HepG2 (cell line): ENCODE data around the gene OR5M11. TPM values are rescaled to one million over a fixed set of nuclear protein-coding genes. Genes with fewer than 3 reads are reported as not detected.
"Not testable (repeated sequence)": the region's sequence is repeated elsewhere in the genome, so short reads cannot be mapped to it uniquely, and the experiment has no call there.

Experiments
- ATAC-seq: fragments of 200-7000 bp; cut with Tn5 transposase; 3 replicates; pipeline ENCODE4 v1.9.1; 2020; ENCODE audit warnings: mild to moderate bottlenecking, moderate library complexity
- BruUV-seq: library from RNA; stranded (reverse); fragments of 400-500 nt; replicated peaks from 2 replicates; lab custom pipeline; 2021; lab: Mats Ljungman, UMichigan
- CTCF ChIA-PET: fragments of 300-600 bp; formaldehyde crosslinking; extraction: SDS; loops from one replicate; lab custom pipeline; 2021; ENCODE audit warnings: low total read pairs, inconsistent platforms, low intra/inter-chr PET ratio; lab: Yijun Ruan, JAX
- POLR2A ChIA-PET: fragments of 350-600 bp; sonication (Branson Sonifier 250); formaldehyde crosslinking; loops from one replicate; lab custom pipeline; 2020; ENCODE audit warnings: antibody characterized with exemption, inconsistent platforms; lab: Yijun Ruan, JAX
- DNase-seq: peaks from one replicate; pipeline ENCODE4 v3.0.0-alpha.2; 2015; ENCODE audit warnings: low spot score
- FAIRE-seq: peaks from 3 replicates; lab custom pipeline; 2011; peaks lifted over from hg19 to GRCh38; lab: Jason Lieb, UNC
- H2AFZ ChIP-seq: one replicate; pipeline ENCODE4 v1.6.1; 2011; ENCODE audit warnings: low read length, inconsistent platforms
- H3K27ac ChIP-seq: fragments of 300-600 bp; 3 replicates; pipeline ENCODE4 v1.8.0; 2011; ENCODE audit warnings: mixed run types, mild to moderate bottlenecking, mixed read lengths, low read length, inconsistent platforms; ENCODE audit not compliant: insufficient read depth; ENCODE audit errors: extremely low read length
- H3K27me3 ChIP-seq, 2 experiments: fragments of 200-600 bp in 1 of 2; 2 replicates in 1 of 2; 3 replicates in 1 of 2; pipeline versions ENCODE4 v1.6.0 to v1.8.0; 2011; ENCODE audit warnings: low read length in 2 of 2, mild to moderate bottlenecking in 2 of 2, moderate library complexity in 2 of 2, inconsistent platforms in 1 of 2; ENCODE audit not compliant: insufficient read depth in 2 of 2, control insufficient read depth in 1 of 2
- H3K36me3 ChIP-seq, 2 experiments: fragments of 200-600 bp in 1 of 2; replicated peaks in 1 of 2; 2 replicates in 1 of 2; 3 replicates in 1 of 2; pipeline versions ENCODE4 v1.5.1 to v1.8.0; 2011; ENCODE audit warnings: low read length in 2 of 2, inconsistent platforms in 1 of 2; ENCODE audit not compliant: insufficient read depth in 2 of 2, control insufficient read depth in 1 of 2
- H3K4me1 ChIP-seq: 2 replicates; pipeline ENCODE4 v1.5.1; 2012; ENCODE audit warnings: low read length, inconsistent platforms; ENCODE audit not compliant: insufficient read depth
- H3K4me2 ChIP-seq: 2 replicates; pipeline ENCODE4 v1.6.0; 2011; ENCODE audit warnings: low read depth, low read length, inconsistent platforms
- H3K4me3 ChIP-seq, 3 experiments: fragments of 200-600 bp in 1 of 3; sonication (generic), shearing (Covaris generic) in 1 of 3; replicated peaks in 1 of 3; 2 replicates each; pipeline ENCODE4 v1.5.1; 2011 to 2016; ENCODE audit warnings: low read length in 3 of 3, inconsistent platforms in 2 of 3, low read depth in 2 of 3, mild to moderate bottlenecking in 2 of 3, control low read depth in 1 of 3, mixed read lengths in 1 of 3; ENCODE audit not compliant: insufficient read depth in 1 of 3
- H3K79me2 ChIP-seq: one replicate; pipeline ENCODE4 v1.6.1; 2011; ENCODE audit warnings: low read length, inconsistent platforms; ENCODE audit not compliant: insufficient read depth
- H3K9ac ChIP-seq: 2 replicates; pipeline ENCODE4 v1.6.0; 2011; ENCODE audit warnings: mild to moderate bottlenecking, low read depth, low read length, inconsistent platforms; ENCODE audit not compliant: insufficient read depth
- H3K9me3 ChIP-seq: 2 replicates; pipeline ENCODE4 v1.5.1; 2012; ENCODE audit warnings: mild to moderate bottlenecking, low read length
- H4K20me1 ChIP-seq: 2 replicates; pipeline ENCODE4 v1.6.0; 2011; ENCODE audit warnings: inconsistent platforms, mild to moderate bottlenecking, low read length, moderate library complexity; ENCODE audit not compliant: insufficient read depth
- EED ChIP-seq: sonication (generic); formaldehyde crosslinking; IDR thresholded peaks from 2 replicates; pipeline ENCODE4 v1.5.0; 2020; ENCODE audit warnings: mild to moderate bottlenecking, missing genetic modification reagents
- NBN ChIP-seq: fragments of 450-650 bp; conservative IDR thresholded peaks from 2 replicates; pipeline ENCODE4 v1.6.1; 2017
- PLRG1 ChIP-seq: fragments of 450-650 bp; conservative IDR thresholded peaks from 2 replicates; pipeline ENCODE4 v1.6.1; 2016
- YEATS4 ChIP-seq: sonication (generic); formaldehyde crosslinking; IDR thresholded peaks from 2 replicates; pipeline ENCODE4 v1.4.0; 2020; ENCODE audit warnings: missing genetic modification reagents, borderline replicate concordance
- ZMAT3 ChIP-seq: sonication (generic); formaldehyde crosslinking; conservative IDR thresholded peaks from 2 replicates; pipeline ENCODE4 v1.7.0; 2021; ENCODE audit warnings: missing genetic modification reagents
- WGBS: methylation state at CpG from one replicate; pipeline ENCODE4 v1.1.6; 2017; ENCODE audit warnings: low lambda C conversion rate; 5-methylcytosine and 5-hydroxymethylcytosine counted together
- in situ Hi-C: cut with HindIII; loops from 2 replicates; pipeline ENCODE4 v1.10.0; 2017; ENCODE audit warnings: low pct_unique_long_range_greater_than_20kb; ENCODE audit not compliant: extremely low pct_ligation_motif_present
- intact Hi-C: fragments of 100-400 bp; cut with micrococcal nuclease; formaldehyde crosslinking; loops from one replicate; pipeline ENCODE4 v1.10.0; 2022; ENCODE audit not compliant: unreplicated experiment
- polyA plus RNA-seq, 8 experiments: library from polyadenylated mRNA; depleted of rRNA in 3 of 8; stranded (reverse) in 7 of 8; unstranded in 1 of 8; fragments of >200 nt; fragmentation: Illumina TruSeq in 4 of 8; extraction: Trizol in 4 of 8; gene quantifications; 2 replicates each; pipeline versions ENCODE4 v1.2.1 to v1.2.3, GENCODE V29; 2011 to 2016; ENCODE audit warnings: low read depth in 4 of 8, missing spikeins in 1 of 8, mixed read lengths in 1 of 8; ENCODE audit not compliant: insufficient read depth in 1 of 8
- total RNA-seq, 5 experiments: library from RNA; depleted of rRNA; stranded (reverse); fragments of >200 nt; fragmentation: Illumina TruSeq; extraction: Trizol; gene quantifications; 2 replicates each; pipeline ENCODE4 v1.2.3, GENCODE V29; 2016; ENCODE audit warnings: low read depth in 1 of 5
- TF ChIP-seq, protein P1 (sequence below): IDR thresholded peaks from 2 replicates; pipeline ENCODE4 v1.6.1; 2016
- TF ChIP-seq, protein P2 (sequence below): sonication (generic); formaldehyde crosslinking; IDR thresholded peaks from 2 replicates; pipeline ENCODE4 v1.8.1; 2023; ENCODE audit warnings: mild to moderate bottlenecking, moderate library complexity, missing genetic modification reagents
- TF ChIP-seq, protein P3 (sequence below): sonication (generic); formaldehyde crosslinking; IDR thresholded peaks from 2 replicates; pipeline ENCODE4 v1.8.0; 2022; ENCODE audit warnings: missing genetic modification reagents, mild to moderate bottlenecking, moderate library complexity, borderline replicate concordance
- TF ChIP-seq, protein P4 (sequence below): sonication (generic); formaldehyde crosslinking; IDR thresholded peaks from 2 replicates; pipeline ENCODE4 v1.5.1; 2020; ENCODE audit warnings: mild to moderate bottlenecking, missing genetic modification reagents, borderline replicate concordance

The OR5M11 gene
- total and polyA plus RNA-seq, 2 of the 13 experiments (the other 11 are each of a cell fraction or from before 2014, with no cell fraction given): not detected

DNA sequence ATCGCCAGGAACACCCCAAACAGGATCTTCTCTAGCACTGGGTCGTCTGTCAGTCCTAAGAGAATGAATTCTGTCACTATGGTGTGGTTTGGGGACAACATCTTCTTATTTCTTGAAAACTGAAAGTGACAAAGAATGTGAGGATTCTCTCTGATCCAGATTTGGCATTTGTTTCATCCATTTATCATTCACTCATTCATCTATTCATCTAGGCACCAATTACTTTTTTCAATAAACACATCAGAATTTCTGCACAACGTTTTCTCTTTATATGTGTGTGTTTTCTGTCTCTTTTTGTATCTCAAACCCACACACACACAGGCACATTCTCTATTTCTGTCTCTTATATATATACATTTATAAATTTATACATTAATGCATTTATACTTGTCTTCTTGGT is 34.6 kb upstream of the OR5M11 start, which contains the start of gene OR5M10 (continued):
- TF ChIP-seq, protein P1, sequence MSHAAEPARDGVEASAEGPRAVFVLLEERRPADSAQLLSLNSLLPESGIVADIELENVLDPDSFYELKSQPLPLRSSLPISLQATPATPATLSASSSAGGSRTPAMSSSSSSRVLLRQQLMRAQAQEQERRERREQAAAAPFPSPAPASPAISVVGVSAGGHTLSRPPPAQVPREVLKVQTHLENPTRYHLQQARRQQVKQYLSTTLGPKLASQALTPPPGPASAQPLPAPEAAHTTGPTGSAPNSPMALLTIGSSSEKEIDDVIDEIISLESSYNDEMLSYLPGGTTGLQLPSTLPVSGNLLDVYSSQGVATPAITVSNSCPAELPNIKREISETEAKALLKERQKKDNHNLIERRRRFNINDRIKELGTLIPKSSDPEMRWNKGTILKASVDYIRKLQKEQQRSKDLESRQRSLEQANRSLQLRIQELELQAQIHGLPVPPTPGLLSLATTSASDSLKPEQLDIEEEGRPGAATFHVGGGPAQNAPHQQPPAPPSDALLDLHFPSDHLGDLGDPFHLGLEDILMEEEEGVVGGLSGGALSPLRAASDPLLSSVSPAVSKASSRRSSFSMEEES (CRISPR knock-in tag): no peak
- TF ChIP-seq, protein P2, sequence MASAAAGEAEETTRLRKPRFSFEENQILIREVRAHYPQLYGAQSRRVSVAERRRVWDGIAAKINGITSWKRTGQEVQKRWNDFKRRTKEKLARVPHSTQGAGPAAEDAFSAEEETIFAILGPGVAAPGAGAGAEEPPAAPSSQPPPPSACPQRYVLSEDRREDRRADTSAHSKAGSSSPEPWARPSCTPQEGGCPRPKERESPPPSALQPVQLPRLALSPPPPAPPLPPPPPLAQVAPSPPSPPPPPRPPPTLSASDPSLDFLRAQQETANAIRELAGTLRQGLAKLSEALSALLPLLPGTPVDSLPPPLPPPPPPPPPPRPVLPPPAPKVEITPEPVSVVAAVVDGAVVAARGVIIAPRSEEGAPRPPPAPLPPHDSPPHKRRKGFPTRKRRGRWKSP (CRISPR knock-in tag): no peak
- TF ChIP-seq, protein P3, sequence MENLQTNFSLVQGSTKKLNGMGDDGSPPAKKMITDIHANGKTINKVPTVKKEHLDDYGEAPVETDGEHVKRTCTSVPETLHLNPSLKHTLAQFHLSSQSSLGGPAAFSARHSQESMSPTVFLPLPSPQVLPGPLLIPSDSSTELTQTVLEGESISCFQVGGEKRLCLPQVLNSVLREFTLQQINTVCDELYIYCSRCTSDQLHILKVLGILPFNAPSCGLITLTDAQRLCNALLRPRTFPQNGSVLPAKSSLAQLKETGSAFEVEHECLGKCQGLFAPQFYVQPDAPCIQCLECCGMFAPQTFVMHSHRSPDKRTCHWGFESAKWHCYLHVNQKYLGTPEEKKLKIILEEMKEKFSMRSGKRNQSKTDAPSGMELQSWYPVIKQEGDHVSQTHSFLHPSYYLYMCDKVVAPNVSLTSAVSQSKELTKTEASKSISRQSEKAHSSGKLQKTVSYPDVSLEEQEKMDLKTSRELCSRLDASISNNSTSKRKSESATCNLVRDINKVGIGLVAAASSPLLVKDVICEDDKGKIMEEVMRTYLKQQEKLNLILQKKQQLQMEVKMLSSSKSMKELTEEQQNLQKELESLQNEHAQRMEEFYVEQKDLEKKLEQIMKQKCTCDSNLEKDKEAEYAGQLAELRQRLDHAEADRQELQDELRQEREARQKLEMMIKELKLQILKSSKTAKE (CRISPR knock-in tag): no peak
- TF ChIP-seq YEATS4 (CRISPR knock-in tag): no peak
- TF ChIP-seq PLRG1: no peak
- no peak for TF ChIP-seq ZMAT3
- TF ChIP-seq EED: no peak
- no peak for TF ChIP-seq NBN

DNA sequence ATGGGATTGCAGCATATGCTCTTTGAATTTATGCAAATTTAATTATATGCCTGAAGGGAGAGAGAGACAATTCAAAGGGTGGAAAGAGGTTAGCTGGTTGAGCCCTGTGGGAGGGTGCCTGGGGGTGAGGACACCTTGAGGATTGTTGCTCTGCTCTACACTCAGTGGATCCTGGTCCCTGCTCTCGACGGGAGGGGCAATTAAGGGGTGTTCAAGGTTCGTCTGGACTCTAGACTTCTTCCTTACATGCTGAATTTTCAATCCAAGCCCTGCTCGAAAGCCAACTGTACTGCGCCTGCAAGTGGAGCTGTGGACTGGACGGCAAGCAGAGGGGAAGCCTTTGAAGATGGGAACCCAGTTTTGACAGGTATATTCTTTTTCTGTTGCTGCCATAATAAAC is 15.5 kb upstream of the OR5M11 start:
- FAIRE-seq (no peak), DNase-seq (no peak), ATAC-seq (no peak)
- intact Hi-C loops (no loop called here), in situ Hi-C loops (no loop called here)
- H3K27me3 ChIP-seq: no peaks in the 10 kb centered on the region
- no peaks in the 10 kb centered on the region for H3K79me2 ChIP-seq
- H3K4me3 ChIP-seq: no peak overlapping the region
- no peak overlapping the region for H3K4me2 ChIP-seq
- ChIA-PET POLR2A (no interaction called here), CTCF (no interaction called here)
- H2AFZ ChIP-seq: no peak overlapping the region
- no peaks in the 10 kb centered on the region for H3K4me1 ChIP-seq
- H3K27ac ChIP-seq: no peak overlapping the region
- no peaks in the 10 kb centered on the region for H3K36me3 ChIP-seq
- H3K9ac ChIP-seq: no peak overlapping the region
- no TSS peak for BruUV-seq
- whole genome bisulfite sequencing: 11% methylated on average over 6 of the region's 6 CpGs
- TF ChIP-seq, protein P4, sequence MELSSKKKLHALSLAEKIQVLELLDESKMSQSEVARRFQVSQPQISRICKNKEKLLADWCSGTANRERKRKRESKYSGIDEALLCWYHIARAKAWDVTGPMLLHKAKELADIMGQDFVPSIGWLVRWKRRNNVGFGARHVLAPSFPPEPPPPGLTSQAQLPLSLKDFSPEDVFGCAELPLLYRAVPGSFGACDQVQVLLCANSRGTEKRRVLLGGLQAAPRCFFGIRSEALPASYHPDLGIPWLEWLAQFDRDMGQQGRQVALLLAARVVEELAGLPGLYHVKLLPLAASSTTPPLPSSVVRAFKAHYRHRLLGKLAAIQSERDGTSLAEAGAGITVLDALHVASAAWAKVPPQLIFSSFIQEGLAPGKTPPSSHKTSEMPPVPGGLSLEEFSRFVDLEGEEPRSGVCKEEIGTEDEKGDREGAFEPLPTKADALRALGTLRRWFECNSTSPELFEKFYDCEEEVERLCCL (CRISPR knock-in tag): no peak
- H3K9me3 ChIP-seq: peaks cover 24% of the 10 kb centered on the region
- H4K20me1 ChIP-seq: no peaks in the 10 kb centered on the region

DNA sequence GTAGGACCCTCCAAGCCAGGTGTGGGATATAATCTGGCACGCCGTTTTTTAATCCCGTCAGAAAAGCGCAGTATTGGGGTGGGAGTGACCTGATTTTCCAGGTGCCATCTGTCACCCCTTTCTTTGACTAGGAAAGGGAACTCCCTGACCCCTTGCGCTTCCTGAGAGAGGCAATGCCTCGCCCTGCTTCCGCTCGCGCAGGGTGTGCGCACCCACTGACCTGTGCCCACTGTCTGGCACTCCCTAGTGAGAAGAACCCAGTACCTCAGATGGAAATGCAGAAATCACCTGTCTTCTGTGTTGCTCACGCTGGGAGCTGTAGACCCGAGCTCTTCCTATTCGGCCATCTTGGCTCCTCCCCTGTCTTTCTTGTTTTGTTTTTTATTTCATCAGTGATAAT is 11.6 kb upstream of the OR5M11 start:
- ATAC-seq, H3K9ac ChIP-seq, H3K27me3 ChIP-seq, H3K4me2 ChIP-seq, H4K20me1 ChIP-seq, FAIRE-seq, intact Hi-C loops, H3K4me1 ChIP-seq, H3K36me3 ChIP-seq, H3K9me3 ChIP-seq, POLR2A ChIA-PET, H3K79me2 ChIP-seq, BruUV-seq, H3K4me3 ChIP-seq, CTCF ChIA-PET, DNase-seq, in situ Hi-C loops, H3K27ac ChIP-seq, H2AFZ ChIP-seq: not testable (repeated sequence)
- WGBS: 49% methylated on average over 13 of the region's 13 CpGs
